Activated effector memory CD4-positive, alpha-beta T cell treated with anti-CD3 and anti-CD28 coated beads, Interleukin-2, amount 50 U/mL, for 16 hours (primary cell): ENCODE measurements around the gene IL1B.

ENCODE experiments used
- DNase-seq: peaks from one replicate; pipeline ENCODE4 v3.0.0-alpha.2; 2020

IL1B gene

DNA sequence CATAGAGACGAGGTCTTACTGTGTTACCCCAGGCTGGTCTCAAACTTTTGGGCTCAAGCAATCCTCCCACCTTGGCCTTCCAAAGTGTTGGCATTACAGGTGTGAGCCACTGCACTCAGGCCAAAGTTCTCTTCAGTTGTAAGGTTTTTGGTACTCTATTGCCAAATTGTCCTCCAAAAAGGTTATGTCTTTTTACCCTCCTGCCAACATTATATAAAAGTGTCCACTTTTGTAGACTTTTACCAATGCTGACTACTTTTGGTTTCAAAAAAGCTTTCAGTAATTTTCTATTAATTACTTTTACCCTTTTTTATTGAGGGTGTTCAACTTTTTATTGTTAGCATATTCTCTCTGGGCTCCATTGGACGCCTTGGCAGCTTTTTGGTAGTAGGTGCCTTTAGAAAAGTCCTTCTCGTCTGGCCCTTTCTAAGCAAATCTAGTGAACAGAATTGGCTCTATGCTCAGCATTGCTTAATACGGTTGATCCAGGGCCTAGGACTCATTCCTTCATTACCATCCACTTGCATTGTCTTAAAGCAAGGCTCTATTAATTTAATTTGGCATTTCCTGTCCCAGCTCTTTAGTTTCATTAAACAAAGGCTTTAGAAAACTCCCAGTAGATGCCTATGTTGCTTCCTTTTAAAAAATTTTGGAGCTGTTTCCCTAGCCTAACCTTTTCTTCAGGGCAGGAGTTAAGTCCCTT is 35.5 kb downstream of the IL1B start:
- no peak for DNase-seq

DNA sequence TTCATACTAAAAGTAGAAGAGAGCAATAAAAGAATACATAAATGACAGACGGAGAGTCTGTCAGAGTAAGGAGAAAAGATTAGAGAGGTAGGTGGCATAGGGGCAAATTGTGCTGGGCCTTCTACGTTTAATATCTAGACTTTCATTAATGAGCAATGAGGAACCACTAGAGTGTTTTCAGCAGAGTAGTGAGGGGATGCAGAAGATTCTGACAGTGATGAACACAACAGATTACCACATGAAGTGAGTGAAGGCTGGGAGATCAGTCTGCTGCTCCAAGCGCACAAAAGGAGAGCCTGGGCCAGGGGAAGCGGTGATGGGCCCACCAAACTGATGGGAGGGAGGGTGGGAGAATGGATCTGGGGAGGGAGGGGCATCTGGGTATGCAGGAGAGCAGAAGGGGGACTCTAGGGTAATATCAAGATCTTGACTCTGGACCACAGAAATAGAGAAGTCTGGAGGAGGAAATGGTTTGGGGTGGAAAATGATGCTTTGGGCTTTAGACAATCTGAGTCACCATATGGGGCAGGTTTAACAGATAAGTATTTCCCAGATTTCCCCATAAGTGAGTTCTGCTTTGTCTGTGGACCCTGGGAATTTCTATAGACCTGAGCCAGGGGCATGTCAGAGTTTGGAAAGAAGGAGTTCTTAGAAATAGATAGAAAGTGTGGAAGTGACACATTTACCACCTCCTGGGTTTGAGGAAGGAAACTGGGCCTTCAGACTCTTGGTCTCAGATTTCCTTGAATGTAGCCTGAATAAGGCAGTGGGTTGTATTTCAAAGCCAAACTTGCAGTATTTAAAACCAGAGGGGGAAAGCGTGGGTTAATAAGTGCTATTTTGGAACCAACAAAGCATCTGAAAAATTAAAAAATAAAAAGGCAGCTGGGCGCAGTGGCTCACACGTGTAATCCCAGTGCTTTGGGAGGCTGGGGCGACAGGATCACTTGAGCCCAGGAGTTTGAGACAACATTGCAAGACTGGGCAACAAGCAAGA is 37.3 kb downstream of the IL1B start:
- no peak for DNase-seq

DNA sequence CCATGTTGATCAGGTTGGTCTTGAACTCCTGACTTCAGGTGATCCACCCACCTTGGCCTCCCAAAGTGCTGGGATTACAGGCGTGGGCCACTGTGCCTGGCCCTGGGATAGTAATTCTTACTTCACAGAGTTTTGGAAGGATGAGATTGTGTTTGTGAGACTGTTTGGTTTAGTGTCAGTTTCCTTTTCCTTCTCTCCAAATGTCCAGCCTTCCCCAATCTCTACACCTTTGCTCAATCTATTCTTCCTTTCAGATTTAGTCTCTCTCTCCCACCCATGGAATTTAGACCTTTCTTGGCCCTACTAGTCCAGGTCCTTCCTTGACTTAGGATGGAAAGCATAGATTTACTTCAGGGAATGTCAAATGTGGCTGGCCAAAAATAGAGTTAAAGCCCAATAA is 40.1 kb downstream of the IL1B start:
- no peak for DNase-seq

DNA sequence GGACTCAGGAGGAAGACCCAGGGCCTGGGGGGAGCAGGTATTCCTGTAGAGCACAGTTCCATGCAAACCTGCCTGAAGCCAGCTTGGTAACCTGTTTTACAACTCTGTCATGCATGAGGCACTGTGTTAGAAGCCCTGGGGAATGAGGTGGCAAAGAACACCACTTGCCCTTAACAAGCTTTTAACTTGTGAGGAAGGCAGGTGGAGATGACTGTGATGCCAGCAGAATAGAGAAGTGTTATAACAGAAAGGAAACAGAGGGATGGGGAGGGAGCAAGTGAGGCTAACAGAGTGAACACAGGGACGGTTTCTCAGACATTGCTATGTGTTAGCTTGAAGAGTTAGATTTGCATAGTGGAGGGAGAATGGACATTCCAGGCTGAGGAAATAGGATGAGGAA is 40.8 kb downstream of the IL1B start:
- DNase-seq = no peak

DNA sequence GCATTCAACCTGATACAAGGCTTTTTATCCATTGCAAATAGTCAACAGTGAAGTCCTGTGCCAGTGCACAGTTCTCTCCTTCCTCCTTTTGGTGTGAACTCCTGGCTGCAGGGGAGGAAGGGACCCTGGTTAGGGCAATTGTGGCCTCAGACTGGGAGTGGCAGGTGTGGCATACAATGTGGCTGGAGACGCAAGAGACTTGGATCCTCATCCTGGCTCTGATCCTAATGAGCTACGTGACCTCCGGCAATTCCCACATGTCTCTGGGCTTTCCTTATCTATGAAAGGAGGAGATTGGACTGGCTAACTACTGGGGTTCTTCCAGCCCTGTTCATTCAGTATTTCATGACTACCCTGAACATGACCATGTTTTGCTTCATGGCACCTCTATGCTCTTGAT is 41.7 kb downstream of the IL1B start:
- no peak for DNase-seq

DNA sequence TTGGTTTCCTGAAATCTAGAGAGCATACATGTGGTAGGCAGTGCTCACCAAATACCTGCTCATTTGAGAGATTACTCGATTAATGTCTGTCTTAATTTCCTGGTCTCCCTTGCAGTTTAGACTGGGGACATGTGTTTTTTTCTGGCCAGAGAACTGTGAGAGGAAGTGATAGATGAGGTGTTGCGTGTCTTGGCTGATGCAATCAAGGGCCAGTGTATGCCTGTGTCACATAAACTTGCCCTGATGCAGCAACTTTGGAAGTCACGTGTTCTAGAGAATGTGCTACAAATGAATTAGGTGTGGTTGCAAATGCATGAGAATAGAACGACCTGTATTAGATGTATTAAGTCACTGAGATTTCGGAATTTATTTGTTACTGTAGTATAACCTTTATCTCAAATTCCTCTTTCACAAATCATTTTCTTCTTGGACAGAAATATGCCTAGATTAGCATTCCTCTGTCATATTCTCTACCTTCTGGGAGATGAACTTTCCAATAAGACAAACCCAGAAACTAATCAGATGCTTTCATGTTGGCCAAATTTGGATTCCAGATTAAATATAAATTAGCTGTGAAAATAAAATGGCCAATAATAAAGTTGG is 42.3 kb downstream of the IL1B start:
- DNase-seq = peak; percentile 65

DNA sequence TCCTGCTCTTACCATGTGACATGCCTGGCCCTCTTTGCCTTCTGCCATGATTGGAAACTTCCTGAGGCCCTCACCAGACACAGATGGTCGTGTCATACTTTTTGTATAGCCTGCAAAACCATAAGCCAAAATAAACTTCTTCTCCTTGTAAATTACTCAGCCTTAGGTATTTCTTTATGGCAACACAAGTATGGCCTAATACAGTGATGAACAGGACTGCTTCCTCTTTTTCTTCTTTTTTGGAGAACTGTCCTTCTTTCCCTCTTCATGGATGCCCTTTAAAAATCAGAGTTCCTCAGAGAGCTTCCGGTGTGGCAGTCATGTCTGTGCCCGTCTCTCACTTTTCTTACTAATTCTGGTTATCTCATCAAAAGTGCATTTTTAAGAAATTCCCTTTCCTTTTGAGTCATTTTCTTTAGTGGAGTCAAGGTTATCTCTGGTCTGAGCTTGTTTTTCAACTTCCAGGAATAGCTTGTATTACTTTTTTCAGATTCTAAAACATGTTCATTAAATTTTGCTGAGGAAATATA is 43.1 kb downstream of the IL1B start:
- DNase-seq = no peak

DNA sequence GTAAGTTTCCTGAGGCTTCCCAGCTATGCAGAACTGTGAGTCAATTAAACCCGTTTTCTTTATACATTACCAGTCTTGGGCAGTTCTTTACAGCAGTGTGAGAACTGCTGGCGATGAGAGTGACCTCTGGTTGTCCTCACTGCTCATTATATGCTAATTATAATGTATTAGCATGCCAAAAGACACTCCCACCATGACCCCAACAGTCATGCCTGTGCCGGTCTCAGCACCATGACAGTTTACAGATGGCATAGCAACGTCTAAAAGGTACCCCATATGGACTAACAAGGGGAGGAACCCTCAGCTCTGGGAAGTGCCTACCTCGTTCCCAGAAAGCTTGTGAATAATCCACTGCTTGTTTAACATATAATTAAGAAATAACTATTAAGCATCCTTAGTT is 44.2 kb downstream of the IL1B start:
- DNase-seq = no peak

DNA sequence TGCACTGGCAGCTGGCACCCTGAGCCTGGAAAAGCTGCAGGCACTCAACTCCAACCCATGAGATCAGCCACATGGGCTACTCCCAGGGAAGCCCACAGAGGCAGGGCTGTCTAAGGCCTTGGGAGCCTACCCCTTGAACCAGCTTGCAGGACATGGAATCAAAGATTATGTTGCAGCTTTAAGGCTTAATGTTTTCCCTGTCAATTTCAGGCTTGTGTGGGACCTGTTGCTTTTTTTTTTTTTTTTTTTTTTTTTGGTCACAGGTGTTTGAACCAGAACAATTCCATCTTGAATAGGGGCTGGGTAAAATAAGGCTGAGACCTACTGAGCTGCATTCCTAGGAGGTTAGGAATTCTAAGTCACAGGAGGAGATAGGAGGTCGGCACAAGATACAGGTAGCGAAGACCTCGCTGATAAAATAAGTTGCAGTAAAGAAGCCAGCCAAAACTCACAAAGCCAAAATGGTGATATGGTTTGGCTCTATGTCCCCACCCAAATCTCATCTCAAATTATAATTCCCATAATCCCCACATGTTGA is 44.8 kb downstream of the IL1B start:
- no peak for DNase-seq

DNA sequence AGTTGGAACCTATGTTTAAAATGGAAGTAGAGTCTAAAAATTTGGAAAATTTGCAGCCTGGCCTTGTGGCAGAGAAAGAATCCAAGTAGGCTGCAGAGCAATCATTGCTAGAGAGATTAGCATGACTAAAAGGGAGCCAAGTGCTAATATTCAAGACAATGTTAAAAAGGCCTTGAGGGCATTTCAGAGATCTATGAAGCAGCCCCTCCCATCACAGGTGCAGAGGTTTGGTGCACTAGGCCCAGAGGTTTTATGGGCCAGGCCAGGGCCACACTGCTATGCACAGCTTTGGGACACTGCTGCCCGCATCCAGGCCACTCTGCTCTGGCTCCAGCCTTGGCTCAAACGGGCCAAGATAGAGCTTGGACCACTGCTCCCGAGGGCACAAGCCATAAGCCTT is 45.6 kb downstream of the IL1B start:
- no peak for DNase-seq

DNA sequence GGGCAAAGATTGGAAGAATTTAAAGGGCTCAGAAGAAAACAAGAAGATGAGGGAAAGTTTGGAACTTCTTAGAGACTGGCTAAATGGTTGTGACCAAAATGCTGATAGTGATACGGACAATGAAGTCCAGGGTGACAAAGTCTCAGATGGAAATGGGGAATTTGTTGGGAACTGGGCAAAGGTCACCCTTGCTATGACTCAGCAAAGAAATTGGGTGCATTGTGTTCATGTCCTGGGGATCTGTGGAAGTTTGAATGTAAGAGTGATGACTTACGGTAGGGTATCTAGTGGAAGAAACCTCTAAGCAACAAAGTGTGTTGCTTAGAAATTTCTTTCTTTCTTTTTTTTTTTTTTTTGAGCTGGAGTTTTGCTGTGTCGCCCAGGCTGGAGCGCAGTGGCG is 46.3 kb downstream of the IL1B start:
- DNase-seq = no peak

DNA sequence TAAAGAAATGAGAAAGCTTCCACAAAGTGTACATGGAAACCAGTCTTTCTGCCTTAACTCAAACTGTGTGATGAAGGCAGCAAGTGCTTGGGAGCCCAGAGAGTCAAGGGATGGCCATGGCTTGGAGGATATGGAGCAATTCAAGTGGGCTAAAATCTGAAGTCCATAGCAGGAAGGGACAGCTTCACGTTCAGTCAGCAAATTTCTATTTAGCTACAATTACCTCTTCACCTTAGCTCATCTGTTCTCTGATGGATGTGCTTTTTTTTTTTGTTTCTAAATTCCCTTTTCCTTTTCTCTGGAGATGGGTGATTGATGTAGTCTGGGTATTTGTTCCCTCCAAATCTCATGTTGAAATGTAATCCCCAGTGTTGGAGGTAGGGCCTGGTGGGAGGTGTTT is 47.4 kb downstream of the IL1B start:
- DNase-seq = no peak

DNA sequence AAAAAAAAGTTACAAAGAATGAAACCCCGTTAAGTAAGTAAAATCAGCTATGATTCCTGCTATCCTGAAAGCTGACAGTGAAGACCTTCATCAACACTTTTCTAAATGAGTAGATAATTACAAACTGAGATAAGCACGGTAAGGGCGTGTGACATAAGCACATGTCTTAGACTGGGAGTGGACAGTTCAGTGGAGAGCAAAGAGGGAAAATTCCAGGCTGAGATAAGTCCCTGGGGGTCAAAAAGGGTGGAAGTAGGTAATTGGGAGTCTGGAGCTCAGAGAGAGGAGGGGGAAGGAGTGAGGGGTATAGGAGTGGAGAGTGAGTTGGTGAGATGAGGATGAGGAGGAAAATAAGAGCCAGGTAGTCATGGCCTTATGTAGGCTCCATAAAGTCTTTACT is 47.9 kb downstream of the IL1B start:
- DNase-seq = no peak

DNA sequence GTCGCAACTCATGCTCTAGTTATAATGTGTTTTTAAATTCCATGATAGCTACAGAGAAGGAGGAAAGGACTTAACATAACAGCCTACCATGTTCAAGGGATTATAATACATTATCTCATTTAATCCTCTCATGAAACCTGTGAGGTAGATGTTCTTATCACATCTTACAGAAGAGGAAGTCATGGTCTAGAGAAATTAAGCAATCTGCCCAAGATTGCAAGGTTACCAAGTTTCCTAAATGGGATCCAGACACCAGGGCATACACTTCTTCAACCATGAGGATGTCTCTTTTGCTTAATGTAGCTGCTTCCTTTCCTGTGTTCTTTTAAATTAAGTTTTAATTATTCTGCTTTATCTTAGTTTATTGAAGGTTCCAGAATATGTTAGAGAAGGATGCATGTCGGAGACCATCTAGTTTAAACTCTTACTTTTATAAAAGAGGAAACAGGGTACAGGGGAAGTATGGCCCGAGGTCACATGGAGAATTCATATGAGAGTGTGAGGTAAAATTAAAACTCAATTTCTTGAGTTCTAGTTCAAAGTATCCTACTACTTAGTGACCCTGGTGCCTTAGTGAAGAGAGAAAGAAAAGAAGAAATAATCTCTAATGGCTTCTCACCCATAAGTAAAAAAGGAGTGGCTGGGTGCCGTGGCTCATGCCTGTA is 48.7 kb downstream of the IL1B start:
- no peak for DNase-seq

DNA sequence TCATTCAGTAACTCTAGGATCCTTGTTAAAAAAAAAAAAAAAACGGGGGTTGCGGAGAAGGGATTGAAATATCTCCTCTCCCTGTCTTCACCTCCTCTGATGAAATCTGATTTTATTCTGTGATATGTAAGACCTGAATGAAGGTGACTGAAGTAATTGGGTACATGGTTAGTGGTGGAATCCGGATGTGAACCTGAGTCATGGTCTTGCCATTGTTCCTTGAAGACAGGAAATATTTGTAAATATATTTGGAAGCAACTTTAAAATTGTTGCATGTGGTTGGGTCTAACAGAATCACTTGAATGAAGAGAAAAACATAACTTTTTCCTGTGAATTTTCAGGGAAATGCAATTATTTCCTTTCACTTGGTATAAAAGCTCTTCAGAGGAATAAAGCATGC is 49.3 kb downstream of the IL1B start:
- no peak for DNase-seq

DNA sequence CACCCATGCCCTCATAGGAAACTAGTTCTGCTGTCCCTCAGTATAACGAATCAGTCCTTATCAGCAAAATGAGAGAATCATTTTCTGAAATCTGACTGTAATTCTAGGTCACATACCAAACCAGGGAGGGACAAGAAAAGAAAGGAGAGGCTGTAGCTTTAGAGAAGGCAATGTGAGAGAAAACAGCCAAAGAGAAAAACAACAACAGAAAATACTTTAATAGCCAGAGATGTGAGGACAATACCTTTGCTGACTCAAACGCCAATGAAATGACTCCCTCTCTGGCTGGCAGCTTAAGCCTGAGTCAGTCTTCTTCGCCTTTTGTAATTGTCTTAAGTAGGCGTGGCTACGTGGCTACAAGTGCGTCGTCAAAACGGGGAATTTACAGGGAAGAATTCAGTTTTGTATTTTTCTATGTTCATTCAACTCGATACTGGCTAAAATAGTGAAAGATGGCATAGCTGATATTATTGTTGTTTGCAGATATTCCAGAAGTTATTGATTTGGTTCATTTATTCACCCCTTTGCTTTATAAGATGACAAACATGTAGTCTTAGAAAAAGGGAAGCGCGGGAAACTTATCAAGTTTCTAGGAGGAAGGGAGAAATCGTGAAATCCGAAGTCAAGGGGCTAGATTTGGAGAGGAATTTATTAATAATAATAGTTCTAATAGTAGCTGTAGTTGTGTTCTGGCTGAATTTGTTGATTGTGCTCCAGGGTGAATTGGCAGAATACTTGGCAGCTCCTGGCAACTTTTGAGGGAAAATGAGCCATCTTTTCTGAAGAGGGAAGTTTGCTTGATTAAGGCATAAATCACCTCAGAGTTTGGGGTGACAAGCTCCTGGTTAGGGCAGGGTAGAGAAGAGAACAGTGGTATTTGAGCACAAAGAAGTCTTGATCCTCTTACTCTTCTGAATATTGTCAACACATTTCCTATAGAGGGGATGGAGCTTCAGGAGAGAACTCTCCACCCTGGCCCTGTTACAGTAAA is 52.1 kb downstream of the IL1B start, which contains the start of gene IL1A:
TSS of gene IL1A (minus strand) at position 295 of the 991 bp plus-strand sequence. CDS start 723 bp downstream, outside the sequence.
- DNase-seq = no peak

DNA sequence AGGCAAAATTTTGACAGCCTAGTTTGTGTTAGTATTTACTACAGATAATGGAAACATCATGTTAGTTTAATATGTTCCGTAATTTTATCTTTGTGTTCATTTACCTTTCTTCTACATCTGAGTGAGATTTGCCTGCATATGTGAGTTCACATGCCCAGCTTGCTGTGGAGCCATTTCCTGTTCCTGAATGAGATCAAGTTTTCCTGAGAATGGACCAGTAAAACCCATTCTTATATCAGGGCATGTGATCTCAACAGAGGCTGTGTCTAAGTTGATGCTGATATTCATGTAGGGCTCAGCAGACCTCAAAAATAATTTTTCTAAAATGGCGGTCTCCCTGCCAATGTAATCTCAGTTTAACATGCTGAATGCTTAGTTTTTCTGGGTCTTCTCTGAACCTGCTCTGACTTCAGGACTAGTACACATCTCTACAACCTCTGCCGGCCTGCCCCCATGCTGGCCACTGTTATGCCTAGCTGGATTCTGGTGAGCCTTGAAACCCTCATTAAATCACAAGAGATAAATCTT is 53.3 kb downstream of the IL1B start:
- DNase-seq = no peak

DNA sequence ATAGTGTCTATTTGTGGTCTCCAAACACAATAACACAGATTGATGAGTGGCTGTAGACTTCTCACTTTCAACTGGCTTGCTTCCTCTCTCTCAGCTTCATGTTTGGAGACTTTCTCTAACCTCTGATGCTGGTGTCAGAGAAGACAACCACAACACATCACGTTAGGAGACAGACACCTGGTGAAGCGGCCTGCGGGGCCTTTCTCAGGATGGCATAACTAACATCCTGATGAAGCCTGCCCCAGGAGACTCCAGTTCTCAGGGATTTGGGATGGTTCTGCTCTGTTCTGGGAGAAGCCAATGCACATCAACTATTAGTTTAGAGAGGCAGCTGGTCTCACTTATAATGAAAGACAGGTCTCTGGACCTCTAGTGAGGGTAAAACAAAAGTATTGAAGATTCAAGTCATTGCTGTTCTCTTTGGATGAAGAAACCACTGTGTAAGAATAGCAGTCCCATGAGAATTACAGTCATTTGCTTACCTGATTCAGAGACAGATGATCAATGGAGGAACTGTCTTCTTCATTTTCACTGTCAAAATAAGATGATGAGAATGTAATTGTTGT is 54.3 kb downstream of the IL1B start:
- no peak for DNase-seq
